K562 (cell line): ENCODE results near the gene COX20. TPM values are rescaled to one million over a fixed set of nuclear protein-coding genes. Genes with fewer than 3 reads are reported as not detected.

Experiments
- CBX3 ChIP-seq, 2 experiments: IDR thresholded peaks; 1 replicate in 1 of 2; 2 replicates in 1 of 2; pipeline ENCODE4 v1.6.1; 2012; ENCODE audit warnings: inconsistent platforms in 2 of 2, low read length in 2 of 2, borderline replicate concordance in 1 of 2, control low read depth in 1 of 2
- CTBP1 ChIP-seq: fragments of 450-650 bp; IDR thresholded peaks from 2 replicates; pipeline ENCODE4 v1.6.1; 2016; ENCODE audit warnings: borderline replicate concordance
- ELF4 ChIP-seq: fragments of 450-650 bp; formaldehyde crosslinking; IDR thresholded peaks from 2 replicates; pipeline ENCODE4 v1.4.0; 2022; ENCODE audit warnings: missing genetic modification characterization
- ESRRA ChIP-seq: fragments of 450-650 bp; IDR thresholded peaks from 2 replicates; pipeline ENCODE4 v1.6.1; 2014; ENCODE audit warnings: low read depth, mild to moderate bottlenecking, moderate library complexity, borderline replicate concordance
- FOSL1 ChIP-seq: fragments of 200-800 bp; sonication (Bioruptor generic); conservative IDR thresholded peaks from 2 replicates; pipeline ENCODE4 v1.6.1; 2016; ENCODE audit warnings: missing genetic modification characterization, missing compliant biosample characterization
- HDAC1 ChIP-seq, 2 experiments: fragments of 450-650 bp; IDR thresholded peaks; 2 replicates each; pipeline ENCODE4 v1.6.1; 2016 to 2017; ENCODE audit warnings: inconsistent platforms in 1 of 2, mild to moderate bottlenecking in 1 of 2, moderate library complexity in 1 of 2
- HNRNPL ChIP-seq: fragments of 200-400 bp; formaldehyde crosslinking; IDR thresholded peaks from 2 replicates; pipeline ENCODE4 v1.6.1; 2017; ENCODE audit warnings: low read depth, mild to moderate bottlenecking, low read length
- KLF6 ChIP-seq: fragments of 250-450 bp; sonication (Bioruptor Pico); IDR thresholded peaks from 2 replicates; pipeline ENCODE4 v1.4.0; 2020; ENCODE audit warnings: mild to moderate bottlenecking, moderate library complexity, borderline replicate concordance
- MTA2 ChIP-seq: fragments of 450-650 bp; IDR thresholded peaks from 2 replicates; pipeline ENCODE4 v1.6.1; 2016; ENCODE audit warnings: low read depth
- NR4A1 ChIP-seq, 2 experiments: fragments of 250-450 bp in 1 of 2; fragments of 450-650 bp in 1 of 2; sonication (Bioruptor Pico) in 1 of 2; IDR thresholded peaks; 2 replicates each; pipeline versions ENCODE4 v1.4.0 to v1.6.1; 2016 to 2020; ENCODE audit warnings: mild to moderate bottlenecking in 2 of 2, missing compliant biosample characterization in 1 of 2, missing genetic modification characterization in 1 of 2, moderate library complexity in 1 of 2
- RBFOX2 ChIP-seq: fragments of 200-400 bp; formaldehyde crosslinking; IDR thresholded peaks from 2 replicates; pipeline ENCODE4 v1.6.1; 2017; ENCODE audit warnings: low read depth, mild to moderate bottlenecking, low read length, moderate library complexity
- RFX1 ChIP-seq: fragments of 450-650 bp; IDR thresholded peaks from 2 replicates; pipeline ENCODE4 v1.6.1; 2016; ENCODE audit warnings: mild to moderate bottlenecking, moderate library complexity
- TBL1XR1 ChIP-seq, 2 experiments: IDR thresholded peaks; 2 replicates each; pipeline ENCODE4 v1.6.1; 2012; ENCODE audit warnings: improper control_type of control experiment in 2 of 2, low read length in 2 of 2, mild to moderate bottlenecking in 1 of 2
- ZFX ChIP-seq: sonication (generic); formaldehyde crosslinking; IDR thresholded peaks from 2 replicates; pipeline ENCODE4 v1.8.0; 2022; ENCODE audit warnings: mild to moderate bottlenecking, missing genetic modification reagents, moderate library complexity
- ZKSCAN8 ChIP-seq: fragments of 200-800 bp; sonication (Bioruptor generic); IDR thresholded peaks from 2 replicates; pipeline ENCODE4 v1.6.1; 2016; ENCODE audit warnings: missing genetic modification characterization, missing compliant biosample characterization
- ZNF165 ChIP-seq: fragments of 250-450 bp; sonication (Bioruptor Pico); IDR thresholded peaks from 2 replicates; pipeline ENCODE4 v1.4.0; 2020; ENCODE audit warnings: borderline replicate concordance
- ZNF699 ChIP-seq: fragments of 250-450 bp; sonication (Bioruptor Pico); IDR thresholded peaks from 2 replicates; pipeline ENCODE4 v1.8.0; 2021; ENCODE audit warnings: mild to moderate bottlenecking, moderate library complexity; ENCODE audit not compliant: insufficient replicate concordance
- polyA plus RNA-seq, 8 experiments: library from polyadenylated mRNA; depleted of rRNA in 4 of 8; stranded (reverse) in 5 of 8; unstranded in 3 of 8; fragments of >200 nt; fragmentation: Nextera tagmentation in 2 of 8; fragmentation: Illumina TruSeq in 1 of 8; extraction: Ambion mirVana in 2 of 8; extraction: Trizol in 1 of 8; gene quantifications; 2 replicates each; pipeline versions ENCODE4 v1.2.1 to v1.2.3, GENCODE V29; 2011 to 2014; ENCODE audit warnings: inconsistent platforms in 1 of 8, missing spikeins in 1 of 8
- total RNA-seq, 7 experiments: library from RNA; depleted of rRNA in 6 of 7; stranded (reverse); fragments of >200 nt in 6 of 7; fragmentation: Illumina TruSeq in 2 of 7; extraction: Trizol in 2 of 7; gene quantifications; 2 replicates each; pipeline versions ENCODE4 v1.2.1 to v1.2.3, GENCODE V29; 2011 to 2021; ENCODE audit warnings: low replicate concordance in 1 of 7
- TF ChIP-seq, protein P1 (sequence below): fragments of 450-650 bp; formaldehyde crosslinking; IDR thresholded peaks from 2 replicates; pipeline ENCODE4 v1.4.0; 2022; ENCODE audit warnings: missing genetic modification characterization
- TF ChIP-seq, protein P2 (sequence below): sonication (generic); formaldehyde crosslinking; IDR thresholded peaks from 2 replicates; pipeline ENCODE4 v1.8.1; 2023; ENCODE audit warnings: mild to moderate bottlenecking, missing genetic modification reagents
- TF ChIP-seq, protein P3 (sequence below), 2 experiments: fragments of 450-650 bp in 1 of 2; sonication (generic) in 1 of 2; formaldehyde crosslinking; conservative IDR thresholded peaks; 2 replicates each; pipeline versions ENCODE4 v1.4.0 to v1.8.1; 2020 to 2022; ENCODE audit warnings: mild to moderate bottlenecking in 1 of 2, missing genetic modification reagents in 1 of 2
- TF ChIP-seq, protein P4 (sequence below): fragments of 250-450 bp; sonication (Bioruptor Pico); IDR thresholded peaks from 2 replicates; pipeline ENCODE4 v1.5.0; 2022; ENCODE audit warnings: mild to moderate bottlenecking
- TF ChIP-seq, protein P5 (sequence below), 2 experiments: fragments of 450-650 bp; conservative IDR thresholded peaks; 2 replicates each; pipeline ENCODE4 v1.6.1; 2017; ENCODE audit warnings: mild to moderate bottlenecking in 2 of 2, moderate library complexity in 2 of 2

The COX20 gene
- total and polyA plus RNA-seq, 9 of the 15 experiments (the other 6 are each of a cell fraction or from before 2014, with no cell fraction given): 41.5 to 192 (median 84.3) TPM

DNA sequence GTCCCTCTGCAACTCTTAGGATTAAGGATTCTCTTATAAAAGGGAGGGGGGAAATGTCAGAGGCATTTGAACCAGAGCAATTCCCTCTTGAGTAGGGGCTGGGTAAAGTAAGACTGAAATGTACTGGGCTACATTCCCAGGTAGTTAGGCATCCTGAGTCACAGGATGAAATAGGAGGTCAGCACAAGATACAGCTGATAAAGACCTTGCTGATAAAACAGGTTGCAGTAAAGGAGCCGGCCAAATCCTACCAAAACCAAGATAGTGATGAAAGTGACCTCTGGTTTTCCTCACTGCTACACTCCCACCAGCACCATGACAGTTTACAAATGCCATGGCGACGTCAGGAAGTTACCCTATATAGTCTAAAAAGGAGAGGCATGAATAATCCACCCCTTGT lies 14.3 kb upstream of the COX20 start (continued):
- TF ChIP-seq, protein P1, sequence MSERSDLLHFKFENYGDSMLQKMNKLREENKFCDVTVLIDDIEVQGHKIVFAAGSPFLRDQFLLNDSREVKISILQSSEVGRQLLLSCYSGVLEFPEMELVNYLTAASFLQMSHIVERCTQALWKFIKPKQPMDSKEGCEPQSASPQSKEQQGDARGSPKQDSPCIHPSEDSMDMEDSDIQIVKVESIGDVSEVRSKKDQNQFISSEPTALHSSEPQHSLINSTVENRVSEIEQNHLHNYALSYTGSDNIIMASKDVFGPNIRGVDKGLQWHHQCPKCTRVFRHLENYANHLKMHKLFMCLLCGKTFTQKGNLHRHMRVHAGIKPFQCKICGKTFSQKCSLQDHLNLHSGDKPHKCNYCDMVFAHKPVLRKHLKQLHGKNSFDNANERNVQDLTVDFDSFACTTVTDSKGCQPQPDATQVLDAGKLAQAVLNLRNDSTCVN (CRISPR knock-in tag): no peak
- TF ChIP-seq ESRRA (peak; percentile 67; the same call in 1 of the 2 replicates), ZNF699 (CRISPR knock-in tag) (no peak), MTA2 (no peak), HNRNPL (no peak), TBL1XR1 (IDR thresholded peaks at IDR 0.05; ENCODE audit: low read length in 2 of 2) (no peak), CTBP1 (peak; percentile 63; the same call in 1 of the 2 replicates), CBX3 (IDR thresholded peaks at IDR 0.05; ENCODE audit: borderline replicate concordance in 1 of 2, low read length in 2 of 2) (no peak), ZKSCAN8 (CRISPR knock-in tag) (no peak), NR4A1 (CRISPR knock-in tag; IDR thresholded peaks at IDR 0.05) (no peak), NR4A1 (tag; IDR thresholded peaks at IDR 0.05) (no peak), ZFX (CRISPR knock-in tag) (no peak), RBFOX2 (no peak), FOSL1 (tag) (0 out of 2 replicates have a peak, but pooled peaks have one; percentile 30), HDAC1 (IDR thresholded peaks at IDR 0.05) (no peak), KLF6 (CRISPR knock-in tag) (no peak), ZNF165 (CRISPR knock-in tag) (no peak), ELF4 (no peak), RFX1 (peak; percentile 60)
- TF ChIP-seq, protein P2, sequence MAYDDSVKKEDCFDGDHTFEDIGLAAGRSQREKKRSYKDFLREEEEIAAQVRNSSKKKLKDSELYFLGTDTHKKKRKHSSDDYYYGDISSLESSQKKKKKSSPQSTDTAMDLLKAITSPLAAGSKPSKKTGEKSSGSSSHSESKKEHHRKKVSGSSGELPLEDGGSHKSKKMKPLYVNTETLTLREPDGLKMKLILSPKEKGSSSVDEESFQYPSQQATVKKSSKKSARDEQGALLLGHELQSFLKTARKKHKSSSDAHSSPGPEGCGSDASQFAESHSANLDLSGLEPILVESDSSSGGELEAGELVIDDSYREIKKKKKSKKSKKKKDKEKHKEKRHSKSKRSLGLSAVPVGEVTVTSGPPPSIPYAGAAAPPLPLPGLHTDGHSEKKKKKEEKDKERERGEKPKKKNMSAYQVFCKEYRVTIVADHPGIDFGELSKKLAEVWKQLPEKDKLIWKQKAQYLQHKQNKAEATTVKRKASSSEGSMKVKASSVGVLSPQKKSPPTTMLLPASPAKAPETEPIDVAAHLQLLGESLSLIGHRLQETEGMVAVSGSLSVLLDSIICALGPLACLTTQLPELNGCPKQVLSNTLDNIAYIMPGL (CRISPR knock-in tag): no peak
- TF ChIP-seq, protein P3, sequence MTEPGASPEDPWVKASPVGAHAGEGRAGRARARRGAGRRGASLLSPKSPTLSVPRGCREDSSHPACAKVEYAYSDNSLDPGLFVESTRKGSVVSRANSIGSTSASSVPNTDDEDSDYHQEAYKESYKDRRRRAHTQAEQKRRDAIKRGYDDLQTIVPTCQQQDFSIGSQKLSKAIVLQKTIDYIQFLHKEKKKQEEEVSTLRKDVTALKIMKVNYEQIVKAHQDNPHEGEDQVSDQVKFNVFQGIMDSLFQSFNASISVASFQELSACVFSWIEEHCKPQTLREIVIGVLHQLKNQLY (CRISPR knock-in tag; conservative IDR thresholded peaks at IDR 0.05): no peak
- TF ChIP-seq, protein P4, sequence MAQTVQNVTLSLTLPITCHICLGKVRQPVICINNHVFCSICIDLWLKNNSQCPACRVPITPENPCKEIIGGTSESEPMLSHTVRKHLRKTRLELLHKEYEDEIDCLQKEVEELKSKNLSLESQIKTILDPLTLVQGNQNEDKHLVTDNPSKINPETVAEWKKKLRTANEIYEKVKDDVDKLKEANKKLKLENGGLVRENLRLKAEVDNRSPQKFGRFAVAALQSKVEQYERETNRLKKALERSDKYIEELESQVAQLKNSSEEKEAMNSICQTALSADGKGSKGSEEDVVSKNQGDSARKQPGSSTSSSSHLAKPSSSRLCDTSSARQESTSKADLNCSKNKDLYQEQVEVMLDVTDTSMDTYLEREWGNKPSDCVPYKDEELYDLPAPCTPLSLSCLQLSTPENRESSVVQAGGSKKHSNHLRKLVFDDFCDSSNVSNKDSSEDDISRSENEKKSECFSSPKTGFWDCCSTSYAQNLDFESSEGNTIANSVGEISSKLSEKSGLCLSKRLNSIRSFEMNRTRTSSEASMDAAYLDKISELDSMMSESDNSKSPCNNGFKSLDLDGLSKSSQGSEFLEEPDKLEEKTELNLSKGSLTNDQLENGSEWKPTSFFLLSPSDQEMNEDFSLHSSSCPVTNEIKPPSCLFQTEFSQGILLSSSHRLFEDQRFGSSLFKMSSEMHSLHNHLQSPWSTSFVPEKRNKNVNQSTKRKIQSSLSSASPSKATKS: no peak
- TF ChIP-seq, protein P5, sequence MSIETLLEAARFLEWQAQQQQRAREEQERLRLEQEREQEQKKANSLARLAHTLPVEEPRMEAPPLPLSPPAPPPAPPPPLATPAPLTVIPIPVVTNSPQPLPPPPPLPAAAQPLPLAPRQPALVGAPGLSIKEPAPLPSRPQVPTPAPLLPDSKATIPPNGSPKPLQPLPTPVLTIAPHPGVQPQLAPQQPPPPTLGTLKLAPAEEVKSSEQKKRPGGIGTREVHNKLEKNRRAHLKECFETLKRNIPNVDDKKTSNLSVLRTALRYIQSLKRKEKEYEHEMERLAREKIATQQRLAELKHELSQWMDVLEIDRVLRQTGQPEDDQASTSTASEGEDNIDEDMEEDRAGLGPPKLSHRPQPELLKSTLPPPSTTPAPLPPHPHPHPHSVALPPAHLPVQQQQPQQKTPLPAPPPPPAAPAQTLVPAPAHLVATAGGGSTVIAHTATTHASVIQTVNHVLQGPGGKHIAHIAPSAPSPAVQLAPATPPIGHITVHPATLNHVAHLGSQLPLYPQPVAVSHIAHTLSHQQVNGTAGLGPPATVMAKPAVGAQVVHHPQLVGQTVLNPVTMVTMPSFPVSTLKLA (conservative IDR thresholded peaks at IDR 0.05): no peak
